ENCODE data around the gene FIS1. TPM values are rescaled to one million over a fixed set of nuclear protein-coding genes. Genes with fewer than 3 reads are reported as not detected.

The FIS1 gene
- total and polyA plus RNA-seq, 10 of the 15 experiments (the other 5 are each of a cell fraction or from before 2014, with no cell fraction given), result 83.4 to 149 (median 108) TPM

GRCh38 chr7:101195884-101196283 lies 49.0 kb downstream of the FIS1 start (continued):
- no peak for TF ChIP-seq ZNF687 (IDR thresholded peaks at IDR 0.05)
- no peak for TF ChIP-seq ZNF24 (IDR thresholded peaks at IDR 0.05)
- TF ChIP-seq E2F8 (IDR thresholded peaks at IDR 0.05; ENCODE audit: low read depth, partially characterized antibody), result no peak
- no peak for TF ChIP-seq IKZF1 (conservative IDR thresholded peaks at IDR 0.05)
- TF ChIP-seq BRCA1 (IDR thresholded peaks at IDR 0.05; ENCODE audit: low read depth, low read length), result no peak
- TF ChIP-seq NR2C2 (IDR thresholded peaks at IDR 0.05; ENCODE audit: borderline replicate concordance, control insufficient read depth, insufficient read length, low read depth), result no peak
- TF ChIP-seq ATF2 (IDR thresholded peaks at IDR 0.05; ENCODE audit: low read length), result no peak
- no peak for TF ChIP-seq ESRRA (IDR thresholded peaks at IDR 0.05; ENCODE audit: low read length)
- no peak for TF ChIP-seq DPF2 (IDR thresholded peaks at IDR 0.05)

Small RNA genes within 50 kb of the gene (small RNA-seq; reads per million reads assigned to genes)
- gene RNU6-1104P, result not detected

Other genes with a start within 250 kb of the FIS1 start
Only the 7 nearest of the 12 such genes appear.
- gene VGF, start 79.5 kb downstream of the FIS1 start, total RNA-seq (2014; rRNA removed), result 0.11 TPM in 1 of 2 replicates, not detected in the other
- 0.09 TPM in 1 of 2 replicates, not detected in the other for gene VGF, start 79.5 kb downstream of the FIS1 start, total RNA-seq (2014; rRNA removed; fragmentation: Illumina TruSeq; extraction: Trizol)
- 0.11 and 0.23 TPM in 2 replicates for gene VGF, start 79.5 kb downstream of the FIS1 start, total RNA-seq (2021)
- gene VGF, start 79.5 kb downstream of the FIS1 start, polyA plus RNA-seq (2011; rRNA removed), result not detected in 2 replicates
- not detected in 2 replicates for gene VGF, start 79.5 kb downstream of the FIS1 start, polyA plus RNA-seq (2014; fragmentation: Illumina TruSeq; extraction: Trizol)
- gene VGF, start 79.5 kb downstream of the FIS1 start, polyA plus RNA-seq (2014; fragmentation: Nextera tagmentation; extraction: Ambion mirVana), result not detected
- gene VGF, start 79.5 kb downstream of the FIS1 start, polyA plus RNA-seq (2014; rRNA removed), result 0.20 TPM in 1 of 2 replicates, not detected in the other
- gene VGF, start 79.5 kb downstream of the FIS1 start, polyA plus RNA-seq (2016; fragmentation: Nextera tagmentation; extraction: Ambion mirVana), result under 1 TPM; 0.09 to 0.25 TPM
- gene NAT16, start 64.8 kb downstream of the FIS1 start, total RNA-seq (2014; rRNA removed), result not detected in 2 replicates
- gene NAT16, start 64.8 kb downstream of the FIS1 start, total RNA-seq (2014; rRNA removed; fragmentation: Illumina TruSeq; extraction: Trizol), result not detected in 2 replicates
- gene NAT16, start 64.8 kb downstream of the FIS1 start, total RNA-seq (2021), result not detected in 2 replicates
- gene NAT16, start 64.8 kb downstream of the FIS1 start, polyA plus RNA-seq (2011; rRNA removed), result not detected in 2 replicates
- not detected in 2 replicates for gene NAT16, start 64.8 kb downstream of the FIS1 start, polyA plus RNA-seq (2014; fragmentation: Illumina TruSeq; extraction: Trizol)
- gene NAT16, start 64.8 kb downstream of the FIS1 start, polyA plus RNA-seq (2014; fragmentation: Nextera tagmentation; extraction: Ambion mirVana), result not detected
- not detected in 2 replicates for gene NAT16, start 64.8 kb downstream of the FIS1 start, polyA plus RNA-seq (2014; rRNA removed)
- not detected for gene NAT16, start 64.8 kb downstream of the FIS1 start, polyA plus RNA-seq (2016; fragmentation: Nextera tagmentation; extraction: Ambion mirVana)
- not detected in 2 replicates for gene MOGAT3, start 44.0 kb downstream of the FIS1 start, total RNA-seq (2014; rRNA removed)
- gene MOGAT3, start 44.0 kb downstream of the FIS1 start, total RNA-seq (2014; rRNA removed; fragmentation: Illumina TruSeq; extraction: Trizol), result not detected in 2 replicates
- gene MOGAT3, start 44.0 kb downstream of the FIS1 start, total RNA-seq (2021), result not detected in 2 replicates
- gene MOGAT3, start 44.0 kb downstream of the FIS1 start, polyA plus RNA-seq (2011; rRNA removed), result 0.11 TPM in 1 of 2 replicates, not detected in the other
- not detected in 2 replicates for gene MOGAT3, start 44.0 kb downstream of the FIS1 start, polyA plus RNA-seq (2014; fragmentation: Illumina TruSeq; extraction: Trizol)
- not detected for gene MOGAT3, start 44.0 kb downstream of the FIS1 start, polyA plus RNA-seq (2014; fragmentation: Nextera tagmentation; extraction: Ambion mirVana)
- gene MOGAT3, start 44.0 kb downstream of the FIS1 start, polyA plus RNA-seq (2014; rRNA removed), result not detected in 2 replicates
- not detected for gene MOGAT3, start 44.0 kb downstream of the FIS1 start, polyA plus RNA-seq (2016; fragmentation: Nextera tagmentation; extraction: Ambion mirVana)
- gene PLOD3, start 27.5 kb downstream of the FIS1 start, total RNA-seq (2014; rRNA removed), result 12.4 and 13.5 TPM in 2 replicates
- 5.3 and 9.2 TPM in 2 replicates for gene PLOD3, start 27.5 kb downstream of the FIS1 start, total RNA-seq (2014; rRNA removed; fragmentation: Illumina TruSeq; extraction: Trizol)
- gene PLOD3, start 27.5 kb downstream of the FIS1 start, total RNA-seq (2021), result 25.0 and 27.8 TPM in 2 replicates
- gene PLOD3, start 27.5 kb downstream of the FIS1 start, polyA plus RNA-seq (2011; rRNA removed), result 15.2 and 17.3 TPM in 2 replicates
- gene PLOD3, start 27.5 kb downstream of the FIS1 start, polyA plus RNA-seq (2014; fragmentation: Illumina TruSeq; extraction: Trizol), result 7.7 and 14.6 TPM in 2 replicates
- gene PLOD3, start 27.5 kb downstream of the FIS1 start, polyA plus RNA-seq (2014; fragmentation: Nextera tagmentation; extraction: Ambion mirVana), result 1 to 10 TPM in 1 of 2 experiments, under 1 TPM in 1; 0.53 to 3.2 TPM
- gene PLOD3, start 27.5 kb downstream of the FIS1 start, polyA plus RNA-seq (2014; rRNA removed), result 15.6 and 20.0 TPM in 2 replicates
- 10 to 100 TPM; 19.6 to 23.0 TPM for gene PLOD3, start 27.5 kb downstream of the FIS1 start, polyA plus RNA-seq (2016; fragmentation: Nextera tagmentation; extraction: Ambion mirVana)
- gene ZNHIT1, start 26.9 kb downstream of the FIS1 start, total RNA-seq (2014; rRNA removed), result 78.6 and 79.2 TPM in 2 replicates
- 32.5 and 33.9 TPM in 2 replicates for gene ZNHIT1, start 26.9 kb downstream of the FIS1 start, total RNA-seq (2014; rRNA removed; fragmentation: Illumina TruSeq; extraction: Trizol)
- 51.8 and 55.2 TPM in 2 replicates for gene ZNHIT1, start 26.9 kb downstream of the FIS1 start, total RNA-seq (2021)
- gene ZNHIT1, start 26.9 kb downstream of the FIS1 start, polyA plus RNA-seq (2011; rRNA removed), result 19.2 and 25.7 TPM in 2 replicates
- gene ZNHIT1, start 26.9 kb downstream of the FIS1 start, polyA plus RNA-seq (2014; fragmentation: Illumina TruSeq; extraction: Trizol), result 7.6 and 30.2 TPM in 2 replicates
- gene ZNHIT1, start 26.9 kb downstream of the FIS1 start, polyA plus RNA-seq (2014; fragmentation: Nextera tagmentation; extraction: Ambion mirVana), result 10 to 100 TPM in 1 of 2 experiments, 1 to 10 TPM in 1; 3.8 to 14.9 TPM
- gene ZNHIT1, start 26.9 kb downstream of the FIS1 start, polyA plus RNA-seq (2014; rRNA removed), result 71.4 and 75.9 TPM in 2 replicates
- 10 to 100 TPM; 77.7 to 78.4 TPM for gene ZNHIT1, start 26.9 kb downstream of the FIS1 start, polyA plus RNA-seq (2016; fragmentation: Nextera tagmentation; extraction: Ambion mirVana)
- 6.5 and 7.6 TPM in 2 replicates for gene CLDN15, start 7.3 kb downstream of the FIS1 start, total RNA-seq (2014; rRNA removed)
- gene CLDN15, start 7.3 kb downstream of the FIS1 start, total RNA-seq (2014; rRNA removed; fragmentation: Illumina TruSeq; extraction: Trizol), result 3.8 and 4.7 TPM in 2 replicates
- gene CLDN15, start 7.3 kb downstream of the FIS1 start, total RNA-seq (2021), result 8.3 and 8.7 TPM in 2 replicates
- gene CLDN15, start 7.3 kb downstream of the FIS1 start, polyA plus RNA-seq (2011; rRNA removed), result 7.5 and 10.0 TPM in 2 replicates
- gene CLDN15, start 7.3 kb downstream of the FIS1 start, polyA plus RNA-seq (2014; fragmentation: Illumina TruSeq; extraction: Trizol), result 3.9 and 7.0 TPM in 2 replicates
- gene CLDN15, start 7.3 kb downstream of the FIS1 start, polyA plus RNA-seq (2014; fragmentation: Nextera tagmentation; extraction: Ambion mirVana), result 1 to 10 TPM in 1 of 2 experiments, under 1 TPM in 1; 0.47 to 1.1 TPM
- gene CLDN15, start 7.3 kb downstream of the FIS1 start, polyA plus RNA-seq (2014; rRNA removed), result 15.0 and 15.9 TPM in 2 replicates
- gene CLDN15, start 7.3 kb downstream of the FIS1 start, polyA plus RNA-seq (2016; fragmentation: Nextera tagmentation; extraction: Ambion mirVana), result 1 to 10 TPM; 4.4 to 6.2 TPM
- 9.5 and 10.1 TPM in 2 replicates for gene IFT22, start 76.7 kb upstream of the FIS1 start, total RNA-seq (2014; rRNA removed)
- gene IFT22, start 76.7 kb upstream of the FIS1 start, total RNA-seq (2014; rRNA removed; fragmentation: Illumina TruSeq; extraction: Trizol), result 12.1 and 13.4 TPM in 2 replicates
- gene IFT22, start 76.7 kb upstream of the FIS1 start, total RNA-seq (2021), result 9.5 and 10.3 TPM in 2 replicates
- gene IFT22, start 76.7 kb upstream of the FIS1 start, polyA plus RNA-seq (2011; rRNA removed), result 17.4 and 19.4 TPM in 2 replicates
- gene IFT22, start 76.7 kb upstream of the FIS1 start, polyA plus RNA-seq (2014; fragmentation: Illumina TruSeq; extraction: Trizol), result 14.9 and 18.7 TPM in 2 replicates
- gene IFT22, start 76.7 kb upstream of the FIS1 start, polyA plus RNA-seq (2014; fragmentation: Nextera tagmentation; extraction: Ambion mirVana), result 10 to 100 TPM; 22.2 TPM
- gene IFT22, start 76.7 kb upstream of the FIS1 start, polyA plus RNA-seq (2014; rRNA removed), result 11.8 and 14.5 TPM in 2 replicates
- gene IFT22, start 76.7 kb upstream of the FIS1 start, polyA plus RNA-seq (2016; fragmentation: Nextera tagmentation; extraction: Ambion mirVana), result 10 to 100 TPM; 22.5 to 25.7 TPM